Measurements from ENCODE around the gene CYB561.

Gene CYB561

GRCh38 chr17:63405741-63406261 is 40.3 kb downstream of the CYB561 start:
- POLR2A ChIA-PET = no interaction called here
- CTCF ChIA-PET = interaction anchor here (0.7 to 3.3 kb wide), 60 partner anchors 9 to 730 kb away, joined by 3 to 100 read pairs (median 5); no protein-coding TSS in a partner anchor
- TF ChIP-seq, protein P1, sequence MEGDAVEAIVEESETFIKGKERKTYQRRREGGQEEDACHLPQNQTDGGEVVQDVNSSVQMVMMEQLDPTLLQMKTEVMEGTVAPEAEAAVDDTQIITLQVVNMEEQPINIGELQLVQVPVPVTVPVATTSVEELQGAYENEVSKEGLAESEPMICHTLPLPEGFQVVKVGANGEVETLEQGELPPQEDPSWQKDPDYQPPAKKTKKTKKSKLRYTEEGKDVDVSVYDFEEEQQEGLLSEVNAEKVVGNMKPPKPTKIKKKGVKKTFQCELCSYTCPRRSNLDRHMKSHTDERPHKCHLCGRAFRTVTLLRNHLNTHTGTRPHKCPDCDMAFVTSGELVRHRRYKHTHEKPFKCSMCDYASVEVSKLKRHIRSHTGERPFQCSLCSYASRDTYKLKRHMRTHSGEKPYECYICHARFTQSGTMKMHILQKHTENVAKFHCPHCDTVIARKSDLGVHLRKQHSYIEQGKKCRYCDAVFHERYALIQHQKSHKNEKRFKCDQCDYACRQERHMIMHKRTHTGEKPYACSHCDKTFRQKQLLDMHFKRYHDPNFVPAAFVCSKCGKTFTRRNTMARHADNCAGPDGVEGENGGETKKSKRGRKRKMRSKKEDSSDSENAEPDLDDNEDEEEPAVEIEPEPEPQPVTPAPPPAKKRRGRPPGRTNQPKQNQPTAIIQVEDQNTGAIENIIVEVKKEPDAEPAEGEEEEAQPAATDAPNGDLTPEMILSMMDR (IDR thresholded peaks at IDR 0.05; ENCODE audit: insufficient read depth, low read length, missing control alignments) = peak; percentile 55
- no peak overlapping the region for H3K4me3 ChIP-seq (ENCODE audit: low read depth, low read length)
- peak; percentile 59 for DNase-seq (ENCODE audit: low read depth, low spot score)

DNA sequence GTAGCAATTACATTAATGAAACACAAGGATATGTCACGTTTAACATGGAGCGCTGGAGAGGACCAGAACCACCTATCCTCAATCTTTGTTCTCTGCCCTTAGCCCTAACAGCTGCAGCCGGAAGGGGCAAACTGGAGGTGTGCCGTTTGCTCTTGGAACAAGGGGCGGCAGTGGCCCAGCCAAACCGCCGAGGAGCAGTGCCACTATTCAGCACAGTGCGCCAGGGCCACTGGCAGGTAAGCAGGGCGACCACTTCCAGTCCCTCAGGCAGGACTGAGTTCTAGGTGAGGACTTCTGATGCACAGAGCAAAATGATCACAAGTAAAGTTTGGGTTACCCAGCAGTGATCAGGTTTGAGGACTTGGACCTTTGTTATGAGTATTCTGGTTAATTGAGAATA is 41.1 kb downstream of the CYB561 start:
- TF ChIP-seq, protein P1 (IDR thresholded peaks at IDR 0.05; ENCODE audit: insufficient read depth, low read length, missing control alignments) = no peak
- CTCF ChIA-PET = interaction anchor here (1.0 to 2.3 kb wide), 3 partner anchors 9 to 56 kb away, joined by 3 to 9 read pairs (median 5); no protein-coding TSS in a partner anchor
- POLR2A ChIA-PET = no interaction called here

DNA sequence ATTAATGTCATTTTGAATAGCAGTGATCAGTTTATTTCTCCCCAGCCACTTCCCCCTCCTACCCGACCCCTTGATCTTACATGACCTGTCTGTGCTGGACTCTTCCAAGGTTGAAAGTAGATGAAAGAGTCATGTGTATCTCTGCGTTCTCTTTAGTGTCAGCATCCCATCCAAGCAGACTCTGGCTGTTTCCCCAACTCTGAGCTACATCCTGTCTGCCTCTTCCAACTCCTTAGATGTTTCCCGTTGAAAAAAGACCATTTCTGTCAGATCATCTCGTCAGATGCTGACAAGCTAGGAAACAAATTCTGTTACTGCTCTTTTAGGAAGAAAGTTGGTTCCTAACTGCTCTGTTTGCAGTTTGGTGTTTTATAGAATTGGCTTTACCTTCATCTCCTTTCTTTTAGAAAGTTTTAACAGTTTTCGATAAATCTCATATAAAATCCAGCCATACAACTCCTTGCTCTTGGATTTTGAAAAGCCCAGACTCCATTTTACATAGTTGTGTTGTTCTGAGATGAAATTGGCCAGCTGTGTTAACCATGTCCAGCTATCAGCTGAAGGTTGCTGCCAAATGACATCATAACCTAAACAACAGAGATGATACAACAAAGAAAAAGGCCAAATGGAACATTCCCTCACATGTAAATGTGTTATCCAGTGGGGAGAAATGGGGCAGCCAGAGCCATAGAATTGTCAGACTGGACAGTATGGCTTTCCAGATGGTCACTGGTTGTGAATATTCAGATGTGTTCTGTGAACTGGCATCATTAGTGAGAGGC is 43.5 kb downstream of the CYB561 start:
- ChIA-PET CTCF (interaction anchor here (1.0 to 1.1 kb wide), 2 partner anchors 11 to 320 kb away, joined by 3 to 4 read pairs; no protein-coding TSS in a partner anchor), POLR2A (no interaction called here)
- no peak for DNase-seq (ENCODE audit: low read depth, low spot score)
- H3K4me3 ChIP-seq (ENCODE audit: low read depth, low read length) = no peak overlapping the region
- TF ChIP-seq, protein P1 (IDR thresholded peaks at IDR 0.05; ENCODE audit: insufficient read depth, low read length, missing control alignments) = no peak

More for the DNA sequence above, 41.1 kb downstream of the CYB561 start:
- H3K4me3 ChIP-seq (ENCODE audit: low read depth, low read length) = no peak overlapping the region
- DNase-seq (ENCODE audit: low read depth, low spot score) = no peak

GRCh38 chr17:63399856-63400255 is 46.2 kb downstream of the CYB561 start:
- CTCF ChIA-PET = no interaction called here
- H3K4me3 ChIP-seq (ENCODE audit: low read depth, low read length) = no peak overlapping the region
- POLR2A ChIA-PET = no interaction called here
- no peak for DNase-seq (ENCODE audit: low read depth, low spot score)
- TF ChIP-seq, protein P1 (IDR thresholded peaks at IDR 0.05; ENCODE audit: insufficient read depth, low read length, missing control alignments) = no peak

DNA sequence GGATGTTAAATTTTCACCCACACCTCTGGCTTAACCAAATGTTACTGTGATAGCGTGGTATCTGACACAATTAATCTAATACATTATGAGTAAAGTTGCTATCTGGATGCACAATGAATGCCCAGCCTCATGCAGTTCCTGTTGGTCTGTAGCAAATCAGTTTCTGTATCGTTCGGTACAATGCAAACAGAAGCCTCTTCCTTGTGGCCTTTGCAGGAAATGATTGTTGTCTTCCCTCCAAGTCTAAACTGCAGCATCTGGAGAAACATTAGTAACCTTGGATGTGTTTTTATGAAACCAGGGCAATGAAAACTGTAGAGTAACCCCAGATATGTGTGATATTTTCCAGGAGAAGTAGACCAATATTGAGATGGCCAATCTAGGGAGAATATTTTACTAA is 46.8 kb downstream of the CYB561 start:
- no peak overlapping the region for H3K4me3 ChIP-seq (ENCODE audit: low read depth, low read length)
- ChIA-PET POLR2A (no interaction called here), CTCF (no interaction called here)
- DNase-seq (ENCODE audit: low read depth, low spot score) = no peak
- TF ChIP-seq, protein P1 (IDR thresholded peaks at IDR 0.05; ENCODE audit: insufficient read depth, low read length, missing control alignments) = no peak

DNA sequence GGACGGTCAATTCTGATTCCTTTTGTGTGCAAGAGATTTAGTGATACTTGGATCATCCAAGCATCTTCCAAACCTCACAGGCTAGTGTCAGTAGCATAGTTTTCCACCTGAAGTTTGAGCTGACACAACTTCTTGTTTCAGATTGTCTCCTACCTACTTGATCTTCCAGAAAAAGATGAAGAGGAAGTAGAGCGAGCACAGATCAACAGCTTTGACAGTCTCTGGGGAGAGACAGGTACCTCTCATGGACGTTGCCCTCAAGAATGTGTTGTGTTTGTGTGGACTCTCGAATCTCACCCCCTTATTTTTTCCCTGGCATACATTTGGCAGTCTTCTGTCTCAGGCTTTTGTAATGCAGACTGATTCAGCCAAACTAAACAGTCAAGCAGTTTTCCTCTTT is 47.4 kb downstream of the CYB561 start:
- ChIA-PET CTCF (interaction anchor here (4.5 kb wide), 1 partner anchor 8 kb away, joined by 41 read pairs; no protein-coding TSS in a partner anchor), POLR2A (no interaction called here)
- H3K4me3 ChIP-seq (ENCODE audit: low read depth, low read length) = no peak overlapping the region
- TF ChIP-seq, protein P1 (IDR thresholded peaks at IDR 0.05; ENCODE audit: insufficient read depth, low read length, missing control alignments) = no peak
- DNase-seq (ENCODE audit: low read depth, low spot score) = no peak
